Measurements from ENCODE around the gene TSKS. TPM values are rescaled to one million over a fixed set of nuclear protein-coding genes. Genes with fewer than 3 reads are reported as not detected.

The TSKS gene
- total RNA-seq, 1 donor from 2014 or later: not detected

DNA sequence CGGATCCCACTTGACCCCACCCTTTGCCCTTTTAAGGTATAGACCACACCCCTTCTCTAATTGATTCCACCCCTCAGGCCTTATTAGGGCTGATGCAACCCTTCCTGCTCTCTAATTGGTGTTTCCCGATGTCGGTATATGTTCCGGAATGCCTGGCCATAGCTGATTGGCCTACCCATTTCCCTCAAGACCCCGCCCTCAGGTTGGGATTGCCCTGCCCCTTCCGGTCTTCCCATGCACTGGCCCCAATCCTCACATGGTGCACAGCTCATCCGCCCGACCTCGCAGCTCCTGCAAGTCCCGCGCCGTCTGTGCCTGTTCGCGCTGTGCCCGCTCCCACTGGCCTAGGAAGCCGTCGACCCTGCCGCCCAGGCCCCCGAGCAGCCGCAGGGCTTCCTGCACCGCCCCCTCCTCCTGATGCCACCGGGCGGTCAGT is 18.1 kb downstream of the TSKS start:
- no peaks in the 10 kb centered on the region for H3K9me3 Mint-ChIP-seq
- no peaks in the 10 kb centered on the region for H3K27me3 Mint-ChIP-seq (ENCODE audit: low read depth)
- DNase-seq (ENCODE audit: low spot score in 2 of 2, unreplicated experiment in 2 of 2): no peak
- H3K4me1 Mint-ChIP-seq: no peaks in the 10 kb centered on the region
- H3K27ac Mint-ChIP-seq: no peak overlapping the region
- no peaks in the 10 kb centered on the region for H3K36me3 Mint-ChIP-seq
- TF ChIP-seq CTCF (IDR thresholded peaks at IDR 0.05; ENCODE audit: unreplicated experiment): no peak
- H3K4me3 Mint-ChIP-seq: no peak overlapping the region

DNA sequence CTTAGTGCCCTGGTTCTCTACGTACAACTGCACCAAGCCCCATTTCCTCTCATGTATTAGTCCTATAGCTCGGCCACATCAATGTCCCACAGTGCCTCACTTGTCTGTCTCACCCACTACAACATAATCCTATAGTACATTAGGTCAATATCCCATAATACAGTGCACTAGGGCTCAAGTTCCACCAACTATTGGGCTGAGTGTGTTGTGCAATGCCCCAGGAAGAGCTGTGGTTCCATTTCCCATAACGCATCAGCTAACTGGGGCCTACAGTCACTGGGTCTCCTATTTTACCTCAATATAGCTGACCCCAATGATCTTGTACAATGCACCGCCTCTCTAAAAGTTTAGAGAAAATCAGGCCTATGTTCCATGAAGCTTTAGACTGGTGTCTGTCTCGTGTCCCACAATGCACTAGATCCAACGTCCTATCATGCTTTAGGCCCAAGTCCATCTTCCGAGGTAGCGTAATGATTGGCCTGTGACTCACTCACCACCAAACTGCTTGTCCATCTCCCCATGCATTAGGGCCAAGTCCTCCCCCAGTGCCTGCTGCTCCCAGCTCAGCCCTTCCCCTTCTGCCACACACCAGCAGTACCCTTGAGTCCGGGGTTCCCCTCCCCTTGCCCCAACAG is 21.8 kb downstream of the TSKS start:
- TF ChIP-seq CTCF (IDR thresholded peaks at IDR 0.05; ENCODE audit: unreplicated experiment): no peak
- Mint-ChIP-seq H3K4me1 (no peaks in the 10 kb centered on the region), H3K27me3 (ENCODE audit: low read depth) (no peaks in the 10 kb centered on the region), H3K27ac (no peak overlapping the region), H3K9me3 (no peaks in the 10 kb centered on the region), H3K36me3 (no peaks in the 10 kb centered on the region), H3K4me3 (no peak overlapping the region)
- no peak for DNase-seq (ENCODE audit: low spot score in 2 of 2, unreplicated experiment in 2 of 2)

- TF ChIP-seq CTCF (IDR thresholded peaks at IDR 0.05; ENCODE audit: unreplicated experiment): no peak
- Mint-ChIP-seq H3K4me3 (no peak overlapping the region), H3K9me3 (no peaks in the 10 kb centered on the region), H3K36me3 (no peaks in the 10 kb centered on the region), H3K27ac (no peak overlapping the region), H3K4me1 (no peaks in the 10 kb centered on the region), H3K27me3 (ENCODE audit: low read depth) (no peaks in the 10 kb centered on the region)
- DNase-seq (ENCODE audit: low spot score in 2 of 2, unreplicated experiment in 2 of 2): no peak
These were observed 23.2 kb downstream of the TSKS start for GRCh38 chr19:49739933-49740332.

GRCh38 chr19:49739098-49739497 is 24.0 kb downstream of the TSKS start:
- H3K36me3 Mint-ChIP-seq: no peaks in the 10 kb centered on the region

GRCh38 chr19:49738268-49738667 is 24.8 kb downstream of the TSKS start:
- Mint-ChIP-seq H3K36me3 (no peaks in the 10 kb centered on the region), H3K9me3 (no peaks in the 10 kb centered on the region), H3K27ac (no peak overlapping the region), H3K27me3 (ENCODE audit: low read depth) (no peaks in the 10 kb centered on the region), H3K4me1 (no peaks in the 10 kb centered on the region), H3K4me3 (no peak overlapping the region)
- no peak for TF ChIP-seq CTCF (IDR thresholded peaks at IDR 0.05; ENCODE audit: unreplicated experiment)
- no peak for DNase-seq (ENCODE audit: low spot score in 2 of 2, unreplicated experiment in 2 of 2)

More at GRCh38 chr19:49739098-49739497, 24.0 kb downstream of the TSKS start:
- H3K4me1 Mint-ChIP-seq: no peaks in the 10 kb centered on the region
- H3K9me3 Mint-ChIP-seq: no peaks in the 10 kb centered on the region
- H3K27me3 Mint-ChIP-seq (ENCODE audit: low read depth): no peaks in the 10 kb centered on the region
- no peak overlapping the region for H3K27ac Mint-ChIP-seq
- H3K4me3 Mint-ChIP-seq: no peak overlapping the region
- no peak for TF ChIP-seq CTCF (IDR thresholded peaks at IDR 0.05; ENCODE audit: unreplicated experiment)
- no peak for DNase-seq (ENCODE audit: low spot score in 2 of 2, unreplicated experiment in 2 of 2)

- Mint-ChIP-seq H3K4me1 (peaks cover 14% of the 10 kb centered on the region), H3K4me3 (no peak overlapping the region), H3K27me3 (ENCODE audit: low read depth) (no peaks in the 10 kb centered on the region), H3K27ac (no peak overlapping the region), H3K9me3 (no peaks in the 10 kb centered on the region), H3K36me3 (no peaks in the 10 kb centered on the region)
- DNase-seq (ENCODE audit: low spot score in 2 of 2, unreplicated experiment in 2 of 2): no peak
- TF ChIP-seq CTCF (IDR thresholded peaks at IDR 0.05; ENCODE audit: unreplicated experiment): no peak
These were observed 32.9 kb downstream of the TSKS start for GRCh38 chr19:49730166-49730565.

All from mesothelial cell of epicardium (in vitro differentiated cells).